Activated CD4-positive, alpha-beta T cell treated with anti-CD3 and anti-CD28 coated beads, Interleukin-2, Interleukin-4, amounts not matched to agents 100 ng/mL and 50 ng/mL, durations not matched to agents 16 hours and 8 hours (primary cell): ENCODE measurements around the gene AKAP8L.
A peak's percentile ranks its signal among the peaks of the same experiment; 100 is the strongest.
"Not testable (repeated sequence)": the region's sequence is repeated elsewhere in the genome, so short reads cannot be mapped to it uniquely, and the experiment has no call there.

Source experiments
- DNase-seq: peaks from one replicate; pipeline ENCODE4 v3.0.0-alpha.2; 2020; ENCODE audit warnings: low spot score

Gene AKAP8L

GRCh38 chr19:15353908-15354307, 64.9 kb downstream of the AKAP8L start:
- DNase-seq, result no peak

GRCh38 chr19:15352535-15352934, 66.3 kb downstream of the AKAP8L start:
- DNase-seq, result not testable (repeated sequence)

DNA sequence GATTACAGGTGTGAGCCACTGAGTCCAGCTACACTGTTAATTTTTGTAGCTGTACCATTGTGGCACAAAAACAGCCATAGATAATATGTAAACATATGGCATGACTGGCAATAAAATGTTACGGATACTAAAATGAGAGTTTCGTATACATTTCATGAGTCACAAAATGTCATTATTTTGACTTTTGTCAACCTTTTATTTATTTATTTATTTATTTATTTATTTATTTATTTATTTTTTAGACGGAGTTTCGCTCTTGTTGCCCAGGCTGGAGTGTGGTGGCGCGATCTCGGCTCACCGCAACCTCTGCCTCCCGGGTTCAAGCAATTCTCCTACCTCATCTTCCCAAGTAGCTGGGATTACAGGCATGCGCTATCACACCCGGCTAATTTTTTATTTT, 77.5 kb downstream of the AKAP8L start:
- DNase-seq, result not testable (repeated sequence)

DNA sequence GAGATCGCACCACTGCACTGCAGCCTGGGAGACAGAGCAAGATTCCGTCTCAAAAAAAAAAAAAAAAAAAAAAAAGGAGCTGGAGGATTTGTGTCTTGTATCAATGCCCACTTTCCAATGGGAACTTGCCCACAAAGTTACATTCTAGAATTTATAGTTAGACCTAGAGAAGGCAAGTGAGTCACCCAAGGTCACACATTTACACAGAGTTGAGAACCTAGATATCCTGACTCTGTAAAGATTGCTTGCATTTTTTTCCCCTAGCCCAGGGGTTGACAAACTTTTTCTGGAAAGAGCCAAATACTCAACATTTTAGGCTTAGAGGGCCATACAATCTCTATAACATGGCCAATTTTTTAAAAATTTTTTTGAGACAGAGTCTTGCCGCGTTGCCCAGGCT, 78.7 kb downstream of the AKAP8L start:
- DNase-seq, result no peak

DNA sequence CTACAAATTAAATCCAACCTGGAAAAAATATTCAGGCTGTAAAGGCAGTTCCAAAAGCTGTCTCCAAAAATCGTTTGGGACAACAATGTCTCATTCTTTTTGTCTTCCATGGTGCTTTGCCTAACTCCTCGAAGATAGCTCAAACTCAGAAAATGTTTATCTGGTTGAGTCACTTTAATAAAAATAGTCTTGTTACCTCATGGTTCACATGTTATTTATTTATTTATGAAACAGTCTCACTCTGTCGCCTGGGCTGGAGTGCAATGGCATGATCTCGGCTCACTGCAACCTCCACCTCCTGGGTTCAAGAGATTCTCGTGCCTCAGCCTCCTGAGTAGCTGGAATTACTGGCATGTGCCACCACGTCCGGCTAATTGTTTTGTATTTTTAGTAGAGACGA, 81.6 kb downstream of the AKAP8L start:
- DNase-seq, result no peak

DNA sequence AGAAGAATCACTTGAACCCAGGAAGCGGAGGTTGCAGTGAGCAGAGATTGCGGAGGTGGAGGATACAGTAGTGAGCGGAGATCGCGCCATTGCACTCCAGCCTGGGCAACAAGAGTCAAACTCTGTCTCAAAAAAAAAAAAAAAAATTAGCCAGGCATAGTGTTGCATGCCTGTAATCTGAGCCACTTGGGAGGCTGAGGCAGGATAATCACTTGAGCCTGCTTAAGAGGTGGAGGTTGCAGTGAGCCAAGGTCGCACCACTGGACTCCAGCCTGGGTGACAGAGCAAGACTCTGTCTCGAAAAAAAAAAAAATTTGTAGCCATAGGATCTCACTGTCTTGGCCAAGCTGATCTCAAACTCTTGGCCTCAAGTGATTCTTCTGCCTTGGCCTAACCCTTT, 82.8 kb downstream of the AKAP8L start:
- not testable (repeated sequence) for DNase-seq

- DNase-seq, result peak; percentile 63
These were observed 86.3 kb downstream of the AKAP8L start, which contains the start of gene BRD4 for GRCh38 chr19:15332311-15332996. Gene BRD4 (minus strand): TSS chr19:15332539. CDS start chr19:15273099, 59,440 bp downstream.

- peak; percentile 60 for DNase-seq
These were observed 87.1 kb downstream of the AKAP8L start for GRCh38 chr19:15331419-15332310.

DNA sequence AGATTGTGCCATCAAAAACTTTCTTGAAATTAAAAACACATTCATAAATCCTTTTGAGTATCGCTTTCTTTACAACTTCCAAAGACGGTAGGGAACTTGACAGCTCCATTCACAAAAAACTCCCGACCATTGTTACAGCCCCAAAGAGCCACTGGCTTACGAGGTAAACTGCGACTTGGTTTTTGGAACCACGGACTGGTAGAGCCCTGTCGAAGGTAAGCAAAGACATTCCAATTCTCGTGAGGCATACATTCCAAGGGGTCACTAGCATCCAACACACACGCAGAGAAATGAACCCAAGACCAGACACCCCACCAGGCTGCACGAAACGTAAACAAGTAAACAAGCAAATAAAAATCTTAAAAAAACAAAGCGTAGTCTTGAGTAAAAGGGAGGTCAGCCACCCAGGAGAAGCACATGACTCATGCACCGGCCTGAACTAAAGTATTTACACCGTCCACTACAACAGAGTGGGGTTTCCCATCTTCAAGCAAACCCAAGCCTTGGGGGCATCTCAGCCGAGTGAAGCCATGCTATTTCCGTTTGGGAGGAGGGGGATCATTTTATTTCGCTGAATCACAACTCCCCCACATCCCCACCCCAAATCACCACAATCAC, 87.9 kb downstream of the AKAP8L start:
- no peak for DNase-seq
